Left ventricle myocardium superior (tissue), 1 donor: ENCODE results near the gene IQCC. TPM values are rescaled to one million over a fixed set of nuclear protein-coding genes. Genes with fewer than 3 reads are reported as not detected.

ENCODE experiments used
- ATAC-seq: fragments of 200-7000 bp; cut with Tn5 transposase; one replicate; pipeline ENCODE4 v1.9.1; 2020; ENCODE audit warnings: mild to moderate bottlenecking, moderate library complexity
- DNase-seq: peaks from one replicate; pipeline ENCODE4 v3.0.0-alpha.2; 2020
- intact Hi-C: fragments of 100-400 bp; cut with micrococcal nuclease; formaldehyde crosslinking; loops from one replicate; pipeline ENCODE4 v1.11.0; 2022
- total RNA-seq: library from RNA; stranded (reverse); fragmentation: NEBNext Ultra II Directional; extraction: Animal tissue kit (Norgen Biotek cat#: 25700); gene quantifications from one replicate; pipeline ENCODE4 v1.2.1, GENCODE V29; 2021
- donor health status: DM: no; HTN: yes; CAD: no; lungs with severe emphysema.

The IQCC gene
- total RNA-seq, 1 donor from 2014 or later, result 0.92 TPM

- DNase-seq (peak; percentile 92), ATAC-seq (peak; percentile 74)
- intact Hi-C loops, result no loop called here
Observed at GRCh38 chr1:32247983-32248889, 42.8 kb downstream of the IQCC start.

- ATAC-seq (peak; percentile 34), DNase-seq (no peak)
- intact Hi-C loops, result no loop called here
Observed at GRCh38 chr1:32249831-32250525, 44.5 kb downstream of the IQCC start.

- DNase-seq (no peak), ATAC-seq (no peak)
- intact Hi-C loops, result no loop called here
Observed at GRCh38 chr1:32250893-32251716, 45.6 kb downstream of the IQCC start, which contains the start of gene LCK. TSS of gene LCK (plus strand) at chr1:32251265. CDS start at chr1:32274330, 23,065 bp downstream.

GRCh38 chr1:32255072-32256071 lies 49.9 kb downstream of the IQCC start:
- DNase-seq, result no peak
- intact Hi-C loops, result no loop called here
- ATAC-seq, result no peak

GRCh38 chr1:32256473-32257226 lies 51.2 kb downstream of the IQCC start:
- intact Hi-C loops, result no loop called here
- DNase-seq (no peak), ATAC-seq (no peak)

GRCh38 chr1:32257227-32257508 lies 51.7 kb downstream of the IQCC start:
- intact Hi-C loops, result no loop called here
- DNase-seq, result no peak
- ATAC-seq, result no peak

Other genes with a start within 250 kb of the IQCC start
- 61.7 TPM for gene KHDRBS1, start 191.8 kb upstream of the IQCC start, total RNA-seq
- gene TMEM39B, start 132.7 kb upstream of the IQCC start, total RNA-seq, result 5.6 TPM
- 78.6 TPM for gene KPNA6, start 97.6 kb upstream of the IQCC start, total RNA-seq
- 16.5 TPM for gene TXLNA, start 26.0 kb upstream of the IQCC start, total RNA-seq
- 33.2 TPM for gene CCDC28B, start 5.1 kb upstream of the IQCC start, total RNA-seq
- gene DCDC2B, start 3.4 kb downstream of the IQCC start, total RNA-seq, result not detected
- 7.4 TPM for gene TMEM234, start 16.7 kb downstream of the IQCC start, total RNA-seq
- gene EIF3I, start 16.7 kb downstream of the IQCC start, total RNA-seq, result 104 TPM
- gene FAM167B, start 41.6 kb downstream of the IQCC start, total RNA-seq, result 9.1 TPM
- gene LCK, start 45.6 kb downstream of the IQCC start, total RNA-seq, result 0.50 TPM
- gene HDAC1, start 86.4 kb downstream of the IQCC start, total RNA-seq, result 46.1 TPM
- 15.3 TPM for gene MARCKSL1, start 130.6 kb downstream of the IQCC start, total RNA-seq
- gene FAM229A, start 156.8 kb downstream of the IQCC start, total RNA-seq, result 2.8 TPM
- gene TSSK3, start 156.9 kb downstream of the IQCC start, total RNA-seq, result 2.0 TPM
- gene BSDC1, start 188.8 kb downstream of the IQCC start, total RNA-seq, result 40.5 TPM